ENCODE measurements around the gene LRRC8C.

Gene LRRC8C

DNA sequence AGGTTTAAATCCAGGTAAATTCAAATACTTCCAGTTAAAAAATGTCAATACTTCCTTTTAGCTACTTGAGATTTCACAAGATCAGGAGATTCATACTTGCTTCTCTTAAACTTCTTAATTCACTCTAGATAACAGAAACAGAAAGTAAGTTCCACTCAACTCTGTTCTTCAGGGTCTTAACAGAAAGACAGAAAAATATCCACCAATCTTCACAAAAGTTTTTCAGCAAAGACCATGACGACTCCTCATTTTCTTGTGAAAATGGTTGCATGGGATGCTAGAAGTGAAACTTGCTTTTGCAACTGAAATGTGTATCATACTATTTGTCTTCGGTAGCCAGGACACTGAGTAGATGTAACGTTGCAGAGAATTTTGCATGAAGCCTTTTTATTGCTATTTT, 12.3 kb upstream of the LRRC8C start:
- no CpG with 5 or more reads among the region's 3 CpGs for WGBS, 2 donors (ENCODE audit: extremely low coverage in 2 of 2, insufficient read length in 2 of 2, insufficient replicate concordance in 1 of 2)

DNA sequence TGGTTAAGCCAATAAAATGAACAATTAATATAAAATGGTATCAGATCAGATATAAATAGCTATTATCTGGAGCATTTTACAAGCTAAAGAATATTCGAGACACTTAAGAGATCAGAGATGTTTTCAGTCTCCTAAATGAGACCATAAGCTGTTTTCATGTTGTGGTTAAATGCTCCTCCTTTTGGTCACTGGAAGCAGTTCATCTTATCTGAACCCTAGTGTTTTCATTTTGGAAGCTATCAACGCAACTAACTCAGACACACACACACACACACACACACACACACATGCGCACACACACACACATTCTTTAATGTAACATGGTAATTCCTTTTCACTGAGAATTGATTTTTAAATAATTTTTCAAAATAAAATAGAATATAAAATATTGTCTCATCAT, 10.0 kb upstream of the LRRC8C start:
- Histone ChIP-seq H3K4me3 (ENCODE audit: low read length in 2 of 2) (no peak overlapping the region), H2AK5ac (ENCODE audit: low read depth, low read length) (no peak overlapping the region), H3K4me2 (ENCODE audit: insufficient read depth, low read length, poor library complexity, severe bottlenecking) (no peak overlapping the region), H2BK5ac (ENCODE audit: low read length) (no peak overlapping the region), H3K14ac (ENCODE audit: low read length) (no peak overlapping the region), H3K4me1 (ENCODE audit: control insufficient read depth in 2 of 2, insufficient read depth in 1 of 2, low read depth in 1 of 2, low read length in 2 of 2) (no peaks in the 10 kb centered on the region), H3K9me3 (replicated peaks in 1 of 2; ENCODE audit: control insufficient read depth in 2 of 2, insufficient read depth in 1 of 2, low read depth in 1 of 2, low read length in 2 of 2) (peaks cover 0 to 3% of the 10 kb centered on the region in 2 donors), H3K4ac (ENCODE audit: low read length) (no peak overlapping the region), H3K36me3 (replicated peaks in 1 of 2; ENCODE audit: control insufficient read depth in 2 of 2, insufficient read depth in 2 of 2, low read length in 2 of 2) (no peaks in the 10 kb centered on the region), H2BK120ac (ENCODE audit: low read depth, low read length) (no peak overlapping the region), H3K9ac (ENCODE audit: low read depth, low read length, poor library complexity) (no peak overlapping the region), H4K8ac (ENCODE audit: low read depth, low read length) (no peak overlapping the region), H2BK12ac (ENCODE audit: low read length) (no peak overlapping the region), H3K18ac (ENCODE audit: low read length) (no peak overlapping the region), H3K23ac (ENCODE audit: low read depth, low read length, poor library complexity) (no peak overlapping the region), H3K27me3 (ENCODE audit: control insufficient read depth in 3 of 3, insufficient read depth in 3 of 3, low read depth in 1 of 3, low read length in 3 of 3) (no peaks in the 10 kb centered on the region), H3K27ac (replicated peaks; ENCODE audit: low read length) (no peak overlapping the region), H4K91ac (ENCODE audit: low read depth, low read length, poor library complexity) (no peak overlapping the region), H2AFZ (ENCODE audit: low read length) (no peak overlapping the region), H2BK15ac (ENCODE audit: low read length) (no peak overlapping the region), H3K79me1 (ENCODE audit: low read depth, low read length) (no peaks in the 10 kb centered on the region)
- WGBS, 2 donors (ENCODE audit: extremely low coverage in 2 of 2, insufficient read length in 2 of 2, insufficient replicate concordance in 1 of 2), result no CpG with 5 or more reads among the region's 3 CpGs
- DNase-seq (ENCODE audit: low spot score), result no peak

More for the DNA sequence above, 12.3 kb upstream of the LRRC8C start:
- H3K36me3 ChIP-seq (replicated peaks in 1 of 2; ENCODE audit: control insufficient read depth in 2 of 2, insufficient read depth in 2 of 2, low read length in 2 of 2), result no peaks in the 10 kb centered on the region
- H3K9me3 ChIP-seq (replicated peaks in 1 of 2; ENCODE audit: control insufficient read depth in 2 of 2, insufficient read depth in 1 of 2, low read depth in 1 of 2, low read length in 2 of 2), result peaks cover 0 to 3% of the 10 kb centered on the region in 2 donors
- no peak overlapping the region for H3K4me3 ChIP-seq (ENCODE audit: low read length in 2 of 2)
- no peak overlapping the region for H3K9ac ChIP-seq (ENCODE audit: low read depth, low read length, poor library complexity)
- H3K4me1 ChIP-seq (ENCODE audit: control insufficient read depth in 2 of 2, insufficient read depth in 1 of 2, low read depth in 1 of 2, low read length in 2 of 2), result no peaks in the 10 kb centered on the region
- H3K27me3 ChIP-seq (ENCODE audit: control insufficient read depth in 3 of 3, insufficient read depth in 3 of 3, low read depth in 1 of 3, low read length in 3 of 3), result no peaks in the 10 kb centered on the region
- H3K14ac ChIP-seq (ENCODE audit: low read length), result no peak overlapping the region
- no peak overlapping the region for H3K23ac ChIP-seq (ENCODE audit: low read depth, low read length, poor library complexity)
- no peak overlapping the region for H2BK15ac ChIP-seq (ENCODE audit: low read length)
- no peak overlapping the region for H2BK5ac ChIP-seq (ENCODE audit: low read length)
- no peaks in the 10 kb centered on the region for H3K79me1 ChIP-seq (ENCODE audit: low read depth, low read length)
- H2BK12ac ChIP-seq (ENCODE audit: low read length), result no peak overlapping the region
- H3K18ac ChIP-seq (ENCODE audit: low read length), result no peak overlapping the region
- DNase-seq (ENCODE audit: low spot score), result no peak
- H4K91ac ChIP-seq (ENCODE audit: low read depth, low read length, poor library complexity), result no peak overlapping the region
- H4K8ac ChIP-seq (ENCODE audit: low read depth, low read length), result no peak overlapping the region
- no peak overlapping the region for H2AFZ ChIP-seq (ENCODE audit: low read length)
- H3K4me2 ChIP-seq (ENCODE audit: insufficient read depth, low read length, poor library complexity, severe bottlenecking), result no peak overlapping the region
- H3K27ac ChIP-seq (replicated peaks; ENCODE audit: low read length), result no peak overlapping the region
- no peak overlapping the region for H2AK5ac ChIP-seq (ENCODE audit: low read depth, low read length)
- H3K4ac ChIP-seq (ENCODE audit: low read length), result no peak overlapping the region
- no peak overlapping the region for H2BK120ac ChIP-seq (ENCODE audit: low read depth, low read length)

DNA sequence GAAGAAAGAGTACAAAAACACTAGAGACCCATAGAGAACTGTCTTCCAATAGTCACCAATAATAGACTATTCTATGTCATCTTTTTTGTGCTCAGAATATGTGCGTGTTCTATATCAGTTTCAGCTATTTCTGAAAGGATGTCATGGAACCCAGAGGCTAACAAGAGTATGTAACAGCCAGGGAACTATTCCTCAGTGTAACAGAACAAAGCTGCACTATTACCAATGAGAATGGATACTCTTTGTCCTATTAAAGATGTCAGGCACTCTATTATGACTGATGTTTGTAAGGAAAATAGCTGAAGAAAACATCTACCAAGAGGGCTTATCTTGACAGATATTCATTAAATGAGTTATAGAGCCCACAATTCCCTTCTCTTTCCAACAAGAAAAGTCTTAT, 8.6 kb upstream of the LRRC8C start:
- H2AK5ac ChIP-seq (ENCODE audit: low read depth, low read length), result no peak overlapping the region
- no peak overlapping the region for H3K27ac ChIP-seq (replicated peaks; ENCODE audit: low read length)
- no peak overlapping the region for H3K23ac ChIP-seq (ENCODE audit: low read depth, low read length, poor library complexity)
- no peak for DNase-seq (ENCODE audit: low spot score)
- no peak overlapping the region for H3K4ac ChIP-seq (ENCODE audit: low read length)
- H2BK120ac ChIP-seq (ENCODE audit: low read depth, low read length), result no peak overlapping the region
- no peaks in the 10 kb centered on the region for H3K27me3 ChIP-seq (ENCODE audit: control insufficient read depth in 3 of 3, insufficient read depth in 3 of 3, low read depth in 1 of 3, low read length in 3 of 3)
- H3K79me1 ChIP-seq (ENCODE audit: low read depth, low read length), result no peaks in the 10 kb centered on the region
- H3K4me1 ChIP-seq (ENCODE audit: control insufficient read depth in 2 of 2, insufficient read depth in 1 of 2, low read depth in 1 of 2, low read length in 2 of 2), result no peaks in the 10 kb centered on the region
- H3K4me3 ChIP-seq (ENCODE audit: low read length in 2 of 2), result no peak overlapping the region
- no peak overlapping the region for H2AFZ ChIP-seq (ENCODE audit: low read length)
- H3K36me3 ChIP-seq (replicated peaks in 1 of 2; ENCODE audit: control insufficient read depth in 2 of 2, insufficient read depth in 2 of 2, low read length in 2 of 2), result no peaks in the 10 kb centered on the region
- H3K9ac ChIP-seq (ENCODE audit: low read depth, low read length, poor library complexity), result no peak overlapping the region
- no peak overlapping the region for H2BK12ac ChIP-seq (ENCODE audit: low read length)
- no peak overlapping the region for H3K18ac ChIP-seq (ENCODE audit: low read length)
- no peak overlapping the region for H2BK5ac ChIP-seq (ENCODE audit: low read length)
- H3K14ac ChIP-seq (ENCODE audit: low read length), result no peak overlapping the region
- H4K91ac ChIP-seq (ENCODE audit: low read depth, low read length, poor library complexity), result no peak overlapping the region
- no peak overlapping the region for H4K8ac ChIP-seq (ENCODE audit: low read depth, low read length)
- no peak overlapping the region for H3K4me2 ChIP-seq (ENCODE audit: insufficient read depth, low read length, poor library complexity, severe bottlenecking)
- H2BK15ac ChIP-seq (ENCODE audit: low read length), result no peak overlapping the region
- WGBS, 2 donors (ENCODE audit: extremely low coverage in 2 of 2, insufficient read length in 2 of 2, insufficient replicate concordance in 1 of 2), result no CpG with 5 or more reads among the region's 1 CpG
- no peaks in the 10 kb centered on the region for H3K9me3 ChIP-seq (replicated peaks in 1 of 2; ENCODE audit: control insufficient read depth in 2 of 2, insufficient read depth in 1 of 2, low read depth in 1 of 2, low read length in 2 of 2)

DNA sequence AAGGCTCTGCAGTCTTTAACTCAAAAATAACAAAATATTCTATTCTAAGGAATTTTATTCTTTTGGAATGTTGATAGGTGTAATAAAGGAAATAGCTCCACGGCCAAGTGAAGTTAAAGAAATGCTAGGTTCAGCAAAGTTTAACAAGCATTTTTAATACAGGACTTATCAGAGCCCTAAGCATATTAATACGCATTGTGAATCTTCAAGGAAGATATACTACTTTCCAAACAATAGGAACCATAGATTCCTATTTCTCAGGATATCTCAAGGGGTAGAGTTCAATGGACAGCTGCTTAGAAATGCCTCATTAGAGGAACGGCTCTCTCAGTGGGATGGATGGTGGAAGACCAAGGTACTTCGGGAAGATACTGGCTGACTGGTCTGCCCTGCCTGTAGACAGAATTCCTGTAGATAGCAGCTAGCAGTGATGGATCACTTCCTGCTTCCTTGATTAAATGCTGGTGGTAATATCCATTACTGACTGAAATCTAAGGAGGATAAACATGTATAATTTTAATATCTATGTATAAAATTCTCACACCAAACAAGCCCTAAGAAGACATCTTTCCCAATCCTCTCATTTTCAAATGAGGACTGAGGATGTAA, 8.1 kb upstream of the LRRC8C start:
- no peak overlapping the region for H3K4ac ChIP-seq (ENCODE audit: low read length)
- H3K4me2 ChIP-seq (ENCODE audit: insufficient read depth, low read length, poor library complexity, severe bottlenecking), result no peak overlapping the region

More for the DNA sequence above, 8.1 kb upstream of the LRRC8C start:
- H3K36me3 ChIP-seq (replicated peaks in 1 of 2; ENCODE audit: control insufficient read depth in 2 of 2, insufficient read depth in 2 of 2, low read length in 2 of 2), result no peaks in the 10 kb centered on the region
- no peaks in the 10 kb centered on the region for H3K4me1 ChIP-seq (ENCODE audit: control insufficient read depth in 2 of 2, insufficient read depth in 1 of 2, low read depth in 1 of 2, low read length in 2 of 2)
- no peak overlapping the region for H3K14ac ChIP-seq (ENCODE audit: low read length)
- H2BK120ac ChIP-seq (ENCODE audit: low read depth, low read length), result no peak overlapping the region
- no peak overlapping the region for H3K9ac ChIP-seq (ENCODE audit: low read depth, low read length, poor library complexity)
- H2BK12ac ChIP-seq (ENCODE audit: low read length), result no peak overlapping the region
- no peak overlapping the region for H3K27ac ChIP-seq (replicated peaks; ENCODE audit: low read length)
- no peak overlapping the region for H2BK5ac ChIP-seq (ENCODE audit: low read length)
- H3K79me1 ChIP-seq (ENCODE audit: low read depth, low read length), result no peaks in the 10 kb centered on the region
- no peak overlapping the region for H2AK5ac ChIP-seq (ENCODE audit: low read depth, low read length)
- H2BK15ac ChIP-seq (ENCODE audit: low read length), result no peak overlapping the region
- H3K27me3 ChIP-seq (ENCODE audit: control insufficient read depth in 3 of 3, insufficient read depth in 3 of 3, low read depth in 1 of 3, low read length in 3 of 3), result no peaks in the 10 kb centered on the region
- no peak overlapping the region for H4K8ac ChIP-seq (ENCODE audit: low read depth, low read length)
- H3K18ac ChIP-seq (ENCODE audit: low read length), result no peak overlapping the region
- WGBS, 2 donors (ENCODE audit: extremely low coverage in 2 of 2, insufficient read length in 2 of 2, insufficient replicate concordance in 1 of 2), result no CpG with 5 or more reads among the region's 4 CpGs
- no peak overlapping the region for H3K23ac ChIP-seq (ENCODE audit: low read depth, low read length, poor library complexity)
- H2AFZ ChIP-seq (ENCODE audit: low read length), result no peak overlapping the region
- no peak for DNase-seq (ENCODE audit: low spot score)
- no peak overlapping the region for H4K91ac ChIP-seq (ENCODE audit: low read depth, low read length, poor library complexity)
- H3K9me3 ChIP-seq (replicated peaks in 1 of 2; ENCODE audit: control insufficient read depth in 2 of 2, insufficient read depth in 1 of 2, low read depth in 1 of 2, low read length in 2 of 2), result no peaks in the 10 kb centered on the region
- no peak overlapping the region for H3K4me3 ChIP-seq (ENCODE audit: low read length in 2 of 2)

Measured in neuronal stem cell (in vitro differentiated cells).